HG02588 (cell line): ENCODE data around the gene KRT79.

ENCODE experiments used
- ATAC-seq: cut with Tn5 transposase; IDR thresholded peaks from one replicate; pipeline ENCODE4 v1.9.1; 2021; ENCODE audit warnings: mild to moderate bottlenecking, moderate library complexity; ENCODE audit not compliant: unreplicated experiment

The KRT79 gene

DNA sequence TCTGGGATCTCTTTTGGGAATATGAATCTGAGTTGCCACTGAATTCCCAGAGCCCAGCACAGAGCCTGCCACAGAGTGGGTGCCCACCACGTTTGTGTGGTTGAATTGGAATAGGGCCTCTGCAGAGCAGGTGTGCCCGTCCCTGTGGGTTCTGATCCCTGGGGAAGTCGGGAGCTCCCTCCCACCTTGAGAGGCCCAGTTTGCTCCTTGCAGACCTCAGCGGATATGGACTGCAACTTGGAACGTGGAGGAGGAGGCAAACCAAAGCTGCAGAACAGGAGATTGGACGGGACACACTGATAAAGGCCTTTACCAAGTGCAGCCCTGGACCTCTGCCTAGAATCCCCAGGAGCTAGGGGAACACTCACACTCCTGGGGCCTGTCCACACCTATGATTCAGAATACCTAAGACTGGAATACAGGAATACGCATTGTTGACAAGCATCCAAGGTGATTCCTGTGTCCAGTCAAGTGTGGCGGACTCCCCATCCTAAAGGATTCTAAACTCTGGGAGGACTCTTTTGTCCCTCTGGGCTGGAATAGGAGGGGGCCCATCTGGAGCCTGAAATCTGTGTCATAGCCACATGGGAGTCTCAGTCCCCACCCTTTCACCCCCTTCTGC is 59.4 kb downstream of the KRT79 start:
- ATAC-seq = no peak

- no peak for ATAC-seq
Measured at GRCh38 chr12:52772772-52773171, 61.3 kb downstream of the KRT79 start.

GRCh38 chr12:52772188-52772587 is 61.9 kb downstream of the KRT79 start:
- ATAC-seq = no peak

DNA sequence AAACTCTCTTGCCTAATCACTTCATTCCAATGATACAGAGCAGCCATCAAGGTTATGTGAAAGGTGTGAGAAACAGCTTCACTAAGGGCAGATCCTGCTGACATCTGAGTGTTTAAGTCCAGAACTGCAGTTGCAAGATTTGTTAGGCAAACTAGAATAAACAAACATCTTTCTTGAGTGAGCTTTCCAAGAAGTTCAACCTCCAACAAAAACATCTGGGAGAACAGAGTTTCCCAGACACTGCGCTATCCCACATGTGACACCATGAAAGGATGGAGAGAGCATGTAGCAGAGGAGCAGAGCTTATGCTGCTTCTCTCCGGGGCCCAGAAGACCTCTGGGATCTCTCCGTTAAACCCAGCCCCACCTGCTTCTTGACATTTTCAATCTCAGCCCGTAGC is 62.6 kb downstream of the KRT79 start:
- no peak for ATAC-seq
